HPDE6-E6E7 (cell line): Measurements from ENCODE around the gene TMEM94.
"Not testable (repeated sequence)": the region's sequence is repeated elsewhere in the genome, so short reads cannot be mapped to it uniquely, and the experiment has no call there.

Experiments used
- DNase-seq: peaks from one replicate; pipeline ENCODE4 v3.0.0; 2011; ENCODE audit warnings: missing footprints; ENCODE audit errors: extremely low spot score

Gene TMEM94

DNA sequence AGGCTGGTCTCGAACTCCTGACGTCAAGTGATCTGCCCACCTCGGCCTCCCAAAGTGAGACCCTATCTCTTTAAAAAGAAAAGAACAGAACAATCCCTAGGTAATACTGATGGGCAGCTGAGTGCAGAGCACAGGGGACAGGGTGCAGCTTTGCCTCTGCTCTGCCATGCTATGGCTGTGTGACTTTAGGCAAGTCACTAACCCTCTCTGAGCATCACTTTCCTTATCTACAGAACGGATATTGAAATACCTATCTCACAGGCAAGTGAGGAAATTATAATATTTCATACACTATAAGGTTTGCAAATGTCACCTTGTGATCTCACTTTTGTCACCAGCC lies 54.8 kb downstream of the TMEM94 start:
- no peak for DNase-seq

DNA sequence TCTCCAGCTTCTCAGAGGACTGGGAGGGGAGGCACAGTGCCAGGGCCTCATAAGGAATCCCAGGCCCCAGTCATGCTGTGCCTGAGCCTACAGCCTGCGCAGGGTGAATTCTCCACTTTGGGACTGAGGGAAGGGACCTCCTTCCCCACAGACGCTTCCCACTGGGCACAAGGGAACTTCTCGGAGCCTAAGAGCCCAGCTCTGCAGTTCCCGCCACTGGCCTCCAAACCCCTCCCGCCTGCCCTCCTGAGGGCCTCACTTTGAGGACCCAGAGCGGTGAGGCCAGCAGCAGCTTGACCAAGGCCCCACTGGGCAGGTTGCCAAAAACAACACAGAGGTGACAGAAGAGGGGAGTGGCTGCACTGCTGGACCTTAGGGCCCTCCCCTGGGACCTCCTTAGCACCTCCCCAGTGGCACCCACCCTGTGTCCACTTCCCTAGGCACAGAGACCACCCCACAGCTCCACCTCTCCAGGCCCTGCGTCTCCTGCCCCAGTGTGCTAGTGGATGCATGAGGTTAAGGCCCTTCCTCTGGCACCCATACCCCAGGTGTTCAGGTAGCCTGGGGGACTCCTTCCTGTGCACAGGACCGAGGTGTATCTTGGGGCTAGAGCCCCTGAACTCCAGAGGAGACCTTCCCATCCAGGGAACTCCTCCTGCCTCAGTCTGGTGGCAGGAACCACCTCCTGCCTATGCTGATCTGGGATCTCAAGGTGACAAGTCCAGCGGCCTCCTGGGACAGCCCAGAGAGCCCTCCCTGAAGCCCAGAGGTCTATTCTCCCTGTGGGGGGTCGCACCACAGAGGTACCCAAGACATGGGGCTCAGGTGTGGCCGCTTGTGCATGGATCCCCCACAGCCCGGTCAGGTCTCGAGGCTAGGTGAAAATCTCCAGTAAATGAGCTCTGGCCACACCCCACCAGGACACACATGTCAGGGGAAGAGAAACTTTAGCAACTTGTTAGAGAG lies 55.5 kb downstream of the TMEM94 start:
- no peak for DNase-seq

DNA sequence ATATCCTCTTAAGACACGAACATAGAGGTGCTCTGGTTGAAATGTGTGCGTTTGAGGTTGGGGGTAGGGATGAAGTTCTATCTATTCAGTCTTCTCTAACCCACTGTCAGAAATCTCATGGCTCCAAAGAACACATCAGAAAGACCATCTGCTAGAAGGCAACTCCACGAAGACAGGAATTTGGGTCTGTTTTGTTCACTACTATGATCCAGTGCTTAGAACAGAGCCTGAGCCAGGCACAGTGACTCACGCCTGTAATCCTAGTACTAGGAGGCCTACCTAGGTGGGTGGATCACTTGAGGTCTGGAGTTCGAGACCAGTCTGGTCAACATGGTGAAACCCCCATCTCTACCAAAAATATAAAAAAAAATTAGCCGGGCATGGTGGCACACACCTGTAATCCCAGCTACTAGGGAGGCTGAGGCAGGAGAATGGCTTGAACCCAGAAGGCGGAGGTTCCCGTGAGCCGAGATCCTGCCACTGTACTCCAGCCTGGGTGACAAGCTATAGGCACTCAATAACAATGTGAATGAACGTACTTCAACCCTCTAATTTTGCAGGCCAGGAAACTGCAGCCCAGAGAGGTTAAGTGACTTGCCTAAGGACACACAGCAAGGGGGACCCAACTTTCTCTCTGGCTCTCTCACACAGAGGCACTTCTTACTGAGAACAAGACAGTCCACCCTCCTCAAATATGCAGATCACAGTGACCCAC lies 56.6 kb downstream of the TMEM94 start:
- no peak for DNase-seq

DNA sequence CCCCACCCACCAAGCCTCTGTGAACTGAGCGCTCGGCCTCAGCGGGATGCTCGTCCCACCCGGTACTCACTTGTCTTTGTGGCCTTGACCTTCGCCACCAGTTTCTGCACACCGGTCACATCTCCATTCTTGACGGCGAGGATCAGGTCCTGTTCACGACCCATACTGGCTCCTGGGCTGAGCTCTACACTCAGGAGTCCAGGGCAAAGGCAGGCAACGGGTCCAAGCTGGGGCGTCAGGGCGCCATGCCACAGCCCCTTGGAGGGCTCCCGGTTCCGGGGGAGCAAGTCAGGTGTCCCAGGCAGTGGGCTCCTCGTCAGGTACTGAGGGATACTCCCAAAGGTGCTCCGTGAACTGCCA lies 57.2 kb downstream of the TMEM94 start:
- DNase-seq: no peak

DNA sequence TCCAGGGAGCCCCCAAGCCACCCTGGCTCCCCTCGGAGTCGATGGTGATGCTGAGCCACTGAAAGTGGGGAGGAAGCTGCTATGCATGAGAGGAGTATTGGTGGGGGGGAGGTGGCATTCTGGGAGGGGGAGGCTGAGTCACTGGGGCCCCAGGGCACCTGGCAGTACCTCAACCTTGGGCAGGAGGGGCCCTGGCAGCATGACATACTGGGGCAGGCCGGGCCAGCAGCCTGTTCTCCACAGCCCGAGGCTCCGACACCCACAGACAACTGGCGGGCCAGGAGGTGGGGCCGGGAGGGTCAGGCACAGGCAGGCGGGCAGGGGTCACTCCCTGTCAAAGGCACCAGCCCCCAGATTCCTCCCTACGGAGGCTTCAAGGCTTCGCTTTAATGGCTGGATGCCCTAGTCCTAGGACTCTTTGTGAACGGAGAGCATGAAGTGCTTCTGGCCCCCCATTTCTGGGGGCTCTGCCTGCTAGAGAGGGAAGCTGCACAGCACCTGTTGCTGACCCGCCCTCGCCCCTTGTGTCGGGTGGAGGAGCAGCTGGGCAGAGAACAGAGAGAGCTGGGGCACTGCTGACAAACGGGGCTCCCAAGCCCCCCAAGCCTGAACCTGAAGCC lies 58.0 kb downstream of the TMEM94 start:
- DNase-seq: peak; percentile 74

DNA sequence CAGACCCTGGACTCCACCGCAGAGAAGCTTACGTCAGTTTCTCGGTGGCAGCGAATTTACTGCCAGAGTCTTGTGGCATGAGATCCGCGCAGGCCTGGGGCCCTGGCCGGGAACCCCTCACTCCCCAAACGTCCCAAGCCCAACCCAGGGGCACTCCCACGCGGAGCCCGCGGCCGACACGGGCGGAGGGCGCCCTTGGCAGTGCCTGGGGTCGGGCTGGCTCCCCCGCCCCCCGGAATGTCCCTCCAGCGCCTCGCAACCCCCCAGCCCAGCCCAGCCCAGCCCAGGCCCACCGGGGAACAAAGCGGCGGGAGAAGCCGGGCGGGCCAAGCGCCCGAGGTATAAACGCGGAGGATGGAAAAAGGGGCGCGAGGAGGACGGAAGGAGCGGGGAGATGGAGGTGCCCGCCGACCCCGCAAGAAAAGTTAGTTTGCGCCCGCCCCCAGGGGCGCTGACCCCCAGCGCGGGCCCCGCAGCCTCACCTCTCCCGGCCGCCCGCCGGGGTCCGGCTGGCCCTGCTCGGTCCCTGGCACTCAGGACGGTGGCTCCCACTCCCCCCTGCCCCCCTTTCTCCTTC lies 58.6 kb downstream of the TMEM94 start:
- no peak for DNase-seq

DNA sequence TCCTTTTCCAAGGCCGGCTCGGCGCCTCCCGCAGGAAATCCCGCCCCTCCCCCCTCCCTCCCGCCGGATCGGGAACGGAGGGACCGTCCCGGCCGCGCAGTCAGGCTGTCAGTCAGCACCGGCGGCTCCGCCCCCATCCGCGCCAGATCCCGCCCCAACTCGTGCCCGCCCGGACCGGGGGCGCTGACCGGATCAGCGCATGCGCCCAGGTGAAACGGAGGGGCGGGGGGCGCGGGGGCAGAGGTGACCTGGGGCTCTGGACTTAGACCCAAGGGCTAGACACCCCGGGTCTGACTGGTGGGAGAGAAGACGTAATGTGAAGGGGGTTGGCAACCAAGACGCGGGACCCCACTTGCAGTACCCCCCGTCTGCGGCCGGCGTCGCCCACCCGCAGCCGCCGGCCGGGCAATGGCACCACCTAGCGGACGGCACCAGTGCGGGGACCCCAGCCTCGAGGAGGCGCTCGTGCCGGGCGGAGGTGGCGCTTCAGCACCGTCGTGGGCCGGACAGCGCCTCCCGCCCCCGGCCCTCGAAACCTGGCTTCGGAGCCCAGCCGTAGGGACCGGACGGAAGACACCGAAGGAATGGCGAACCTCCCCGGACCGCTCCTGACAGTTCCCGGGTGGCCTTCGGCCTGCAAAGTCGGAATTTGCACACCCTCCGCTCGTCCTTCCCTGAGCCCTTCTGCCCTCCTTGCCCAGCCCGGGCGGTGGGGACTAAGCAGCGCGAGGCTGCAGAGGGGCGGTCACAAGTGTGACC lies 59.2 kb downstream of the TMEM94 start, which contains the start of gene CASKIN2:
Gene CASKIN2 (minus strand): TSS at position 42 of the 759 bp plus-strand sequence. CDS start 1,733 bp downstream, outside the sequence.
- DNase-seq: peak; percentile 98

DNA sequence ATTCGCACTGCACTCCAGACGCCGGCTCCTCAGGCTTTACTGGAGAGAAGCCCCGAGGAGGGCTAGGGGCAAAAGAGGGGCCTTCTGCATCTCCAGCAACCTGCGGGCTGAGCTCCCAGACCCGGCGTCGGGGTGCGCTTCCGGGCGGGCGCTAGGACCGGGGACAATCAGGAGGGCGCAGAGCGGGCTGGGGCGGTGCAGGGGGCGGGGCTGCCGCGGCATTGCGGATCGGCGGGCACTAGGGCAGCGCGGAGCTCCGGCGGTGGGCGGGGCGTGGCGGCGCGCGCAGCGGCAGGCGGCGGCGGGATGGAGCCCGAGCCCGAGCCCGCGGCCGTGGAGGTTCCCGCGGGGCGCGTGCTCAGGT lies 59.8 kb downstream of the TMEM94 start, which contains the start of gene TSEN54:
Gene TSEN54 (plus strand): TSS at position 274 of the 364 bp plus-strand sequence. CDS start 33 bp downstream, at position 307.
- DNase-seq: peak; percentile 97

DNA sequence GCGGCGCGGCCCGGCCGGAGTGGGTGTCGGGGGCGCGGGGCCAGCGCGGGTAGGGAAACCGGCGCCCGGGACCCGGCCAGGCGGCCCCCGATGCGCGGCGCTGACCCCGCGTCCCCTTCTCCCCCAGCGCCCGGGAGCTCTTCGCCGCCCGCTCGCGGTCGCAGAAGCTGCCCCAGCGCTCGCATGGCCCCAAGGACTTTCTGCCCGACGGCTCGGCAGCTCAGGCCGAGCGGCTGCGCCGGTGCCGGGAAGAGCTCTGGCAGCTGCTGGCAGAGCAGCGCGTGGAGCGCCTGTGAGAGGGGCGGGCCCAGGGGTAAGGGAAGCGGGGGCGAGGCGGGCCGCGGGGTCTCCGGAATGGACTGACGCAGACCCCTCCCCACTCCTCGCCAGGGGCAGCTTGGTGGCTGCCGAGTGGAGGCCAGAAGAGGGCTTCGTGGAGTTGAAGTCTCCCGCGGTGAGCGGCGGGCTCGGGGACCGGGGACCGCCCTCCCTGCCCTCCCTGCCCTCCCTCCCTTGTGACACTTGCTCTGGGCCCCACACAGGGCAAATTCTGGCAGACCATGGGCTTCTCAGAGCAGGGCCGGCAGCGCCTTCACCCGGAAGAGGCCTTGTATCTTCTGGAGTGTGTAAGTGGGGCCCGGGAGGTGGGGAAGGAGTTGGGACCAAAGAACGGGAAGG lies 60.3 kb downstream of the TMEM94 start:
- DNase-seq: no peak

DNA sequence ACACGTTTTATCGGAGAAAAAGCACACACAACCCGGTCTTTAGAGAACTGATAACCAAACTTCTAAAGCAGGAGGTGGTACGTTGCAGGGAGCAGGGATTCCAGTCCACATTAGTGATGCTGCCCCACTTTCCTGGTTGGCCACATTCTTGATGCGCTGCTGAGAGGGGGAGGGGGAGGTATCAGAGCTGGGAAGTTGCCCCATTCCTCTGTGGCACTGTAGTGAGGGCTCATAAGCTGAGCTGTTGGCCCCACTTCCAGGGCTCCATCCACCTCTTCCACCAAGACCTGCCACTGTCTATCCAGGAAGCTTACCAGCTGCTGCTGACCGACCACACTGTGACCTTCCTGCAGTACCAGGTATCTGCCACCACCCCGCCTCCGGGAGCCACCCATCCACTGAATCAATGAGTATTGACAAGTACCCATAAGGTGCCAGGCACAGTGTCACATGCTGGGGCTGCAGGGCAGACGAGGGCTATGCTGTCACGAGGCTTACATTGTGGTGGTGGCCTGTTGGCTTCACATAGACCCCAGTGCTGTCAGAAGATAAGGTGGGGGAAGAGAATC lies 60.9 kb downstream of the TMEM94 start:
- DNase-seq: no peak

DNA sequence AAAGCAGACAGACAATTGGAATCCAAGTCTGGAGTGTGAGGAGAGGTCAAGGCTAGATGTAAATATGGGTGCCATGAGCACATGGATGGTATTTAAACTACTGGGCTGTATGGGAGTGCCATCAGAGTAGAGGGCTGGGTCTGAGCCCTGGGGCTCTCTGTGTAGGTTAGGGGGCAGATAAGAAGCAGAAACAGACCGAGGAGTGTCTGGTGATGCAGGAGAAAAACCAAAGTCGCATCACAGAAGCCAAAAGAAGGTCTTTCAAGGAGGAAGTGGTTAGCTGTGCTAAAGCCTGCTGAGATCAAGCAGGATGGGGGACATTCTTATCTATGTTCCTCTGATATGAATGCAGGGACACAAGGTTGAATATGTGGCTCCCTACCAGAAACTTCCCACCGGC lies 61.8 kb downstream of the TMEM94 start:
- DNase-seq: no peak

DNA sequence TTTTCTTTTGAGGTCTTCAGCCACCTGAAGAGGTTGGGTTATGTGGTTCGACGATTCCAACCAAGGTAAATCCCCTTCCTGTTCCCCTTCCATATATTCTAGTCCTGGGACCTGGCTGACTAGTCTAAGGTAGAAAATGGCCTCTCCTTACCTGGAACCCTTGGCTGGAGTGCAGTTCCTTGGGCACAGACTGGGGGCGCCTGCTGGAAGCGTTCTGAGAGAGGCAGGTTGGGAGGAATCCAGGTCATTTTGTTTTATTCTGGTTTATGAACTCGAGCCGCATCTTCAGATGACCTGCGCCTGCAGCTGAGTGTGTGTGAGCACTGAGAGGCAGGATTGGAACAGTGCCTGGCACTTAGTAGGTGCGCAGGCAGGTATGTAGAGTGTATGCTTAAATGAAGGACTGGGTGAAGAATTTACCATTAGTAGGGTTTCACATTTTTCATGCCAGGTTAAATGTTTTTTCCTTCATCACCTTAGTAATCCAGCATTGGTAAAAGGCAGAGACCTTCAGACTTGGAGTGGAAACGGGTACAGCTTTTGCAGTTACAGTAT lies 62.6 kb downstream of the TMEM94 start:
- no peak for DNase-seq

DNA sequence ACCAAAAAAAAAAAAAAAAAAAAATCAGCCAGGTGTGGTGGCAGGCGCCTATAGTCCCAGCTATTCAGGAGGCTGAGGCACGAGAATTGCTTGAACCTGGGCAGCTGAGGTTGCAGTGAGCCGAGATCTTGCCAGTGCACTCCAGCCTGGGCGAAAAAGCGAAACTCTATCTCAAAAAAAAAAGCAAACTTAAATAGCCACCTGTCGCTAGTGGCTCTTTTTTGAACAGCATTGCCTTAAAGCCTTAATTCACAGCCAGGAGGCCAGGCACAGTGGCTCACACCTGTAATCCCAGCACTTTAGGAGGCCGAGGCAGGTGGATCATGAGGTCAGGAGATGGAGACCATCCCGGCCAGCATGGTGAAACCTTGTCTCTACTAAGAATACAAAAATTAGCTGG lies 64.0 kb downstream of the TMEM94 start:
- not testable (repeated sequence) for DNase-seq

DNA sequence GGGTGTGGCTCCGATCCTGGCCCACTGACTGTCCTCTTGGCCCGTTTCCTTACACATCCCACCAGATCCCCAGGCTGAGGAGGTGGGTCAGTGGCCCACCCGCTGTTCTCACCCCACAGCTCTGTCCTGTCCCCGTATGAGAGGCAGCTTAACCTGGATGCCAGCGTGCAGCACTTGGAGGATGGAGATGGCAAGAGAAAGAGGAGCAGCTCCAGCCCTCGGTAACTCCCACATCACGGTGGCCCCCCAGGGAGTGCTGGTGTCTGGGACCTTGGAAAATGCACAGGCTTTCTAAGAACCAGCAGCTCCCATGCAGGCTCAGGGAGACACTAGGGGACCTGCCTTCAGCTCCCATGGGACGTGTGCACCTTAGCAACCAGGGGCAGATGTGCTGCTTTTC lies 64.9 kb downstream of the TMEM94 start:
- DNase-seq: no peak

DNA sequence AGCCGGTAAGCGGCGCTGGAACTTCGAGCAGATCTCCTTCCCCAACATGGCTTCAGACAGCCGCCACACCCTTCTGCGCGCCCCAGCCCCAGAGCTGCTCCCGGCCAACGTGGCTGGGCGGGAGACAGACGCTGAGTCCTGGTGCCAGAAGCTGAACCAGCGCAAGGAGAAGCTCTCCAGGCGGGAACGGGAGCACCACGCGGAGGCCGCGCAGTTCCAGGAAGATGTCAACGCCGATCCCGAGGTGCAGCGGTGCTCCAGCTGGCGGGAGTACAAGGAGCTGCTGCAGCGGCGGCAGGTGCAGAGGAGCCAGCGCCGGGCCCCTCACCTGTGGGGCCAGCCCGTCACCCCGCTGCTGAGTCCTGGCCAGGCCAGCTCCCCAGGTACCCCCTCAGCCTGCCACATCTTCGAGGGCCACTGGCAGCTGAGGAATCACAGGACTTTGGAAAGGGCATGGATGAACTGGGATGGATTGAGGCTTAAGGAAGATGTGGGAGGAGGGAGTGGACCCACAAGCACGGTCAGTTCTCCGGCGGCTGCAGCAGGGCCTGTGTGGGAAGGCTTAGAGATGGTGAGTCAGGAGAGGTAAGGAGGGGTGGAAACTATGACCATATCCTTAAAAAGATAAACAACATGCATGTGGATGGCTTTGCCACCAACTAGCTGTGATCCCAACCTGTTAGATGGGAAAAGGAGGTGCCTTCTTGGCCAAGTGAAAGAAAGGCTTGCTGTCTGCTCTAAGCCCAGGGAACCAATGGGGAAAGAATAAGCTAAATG lies 65.7 kb downstream of the TMEM94 start:
- DNase-seq: no peak

DNA sequence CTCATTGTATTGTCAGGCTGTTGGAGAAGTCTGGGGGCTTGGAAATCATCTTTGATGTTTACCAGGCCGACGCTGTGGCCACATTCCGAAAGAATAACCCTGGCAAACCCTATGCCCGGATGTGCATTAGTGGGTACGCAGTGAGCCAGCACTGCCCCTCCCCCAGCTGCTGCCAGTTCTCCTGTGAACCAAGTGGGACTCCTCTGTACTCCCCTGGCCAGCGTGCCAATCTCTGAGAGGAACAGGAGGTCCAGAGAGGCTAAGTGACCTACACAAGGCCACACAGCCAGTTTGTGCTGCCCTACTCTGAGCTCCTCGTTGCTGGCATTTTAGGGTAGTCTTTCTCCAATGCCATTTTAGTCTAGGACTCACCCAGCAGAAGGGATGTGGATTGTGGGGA lies 67.2 kb downstream of the TMEM94 start:
- no peak for DNase-seq

DNA sequence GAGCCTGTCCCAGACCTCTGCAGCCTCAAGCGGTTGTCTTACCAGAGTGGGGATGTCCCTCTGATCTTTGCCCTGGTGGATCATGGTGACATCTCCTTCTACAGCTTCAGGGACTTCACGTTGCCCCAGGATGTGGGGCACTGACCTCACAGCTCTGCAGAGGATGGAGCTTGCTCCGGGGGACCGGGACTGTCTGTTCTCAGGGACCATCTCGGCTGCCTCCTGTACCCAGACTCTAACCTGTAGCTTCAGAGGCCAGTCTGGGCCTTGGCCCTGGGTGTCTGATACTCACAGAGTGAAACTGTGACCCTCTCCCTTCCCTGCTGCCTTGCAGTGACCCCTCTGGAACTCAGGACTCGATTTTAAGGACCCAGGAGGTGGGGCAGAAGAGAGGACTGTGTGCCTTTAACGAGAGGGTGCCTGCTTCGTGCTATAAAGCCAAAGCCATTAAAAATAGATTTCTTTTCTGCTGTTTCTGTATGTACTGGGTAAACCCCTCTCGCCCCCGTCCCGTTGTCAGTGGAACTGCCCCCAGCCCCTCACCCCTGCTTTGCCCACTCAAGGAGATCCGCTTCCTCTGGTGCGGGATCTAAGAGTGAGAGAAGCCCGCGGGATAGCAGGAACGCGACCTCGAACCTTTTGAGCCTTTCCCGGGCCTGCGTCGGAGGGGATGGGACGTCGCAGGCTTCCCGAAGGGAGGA lies 68.0 kb downstream of the TMEM94 start:
- DNase-seq: no peak

DNA sequence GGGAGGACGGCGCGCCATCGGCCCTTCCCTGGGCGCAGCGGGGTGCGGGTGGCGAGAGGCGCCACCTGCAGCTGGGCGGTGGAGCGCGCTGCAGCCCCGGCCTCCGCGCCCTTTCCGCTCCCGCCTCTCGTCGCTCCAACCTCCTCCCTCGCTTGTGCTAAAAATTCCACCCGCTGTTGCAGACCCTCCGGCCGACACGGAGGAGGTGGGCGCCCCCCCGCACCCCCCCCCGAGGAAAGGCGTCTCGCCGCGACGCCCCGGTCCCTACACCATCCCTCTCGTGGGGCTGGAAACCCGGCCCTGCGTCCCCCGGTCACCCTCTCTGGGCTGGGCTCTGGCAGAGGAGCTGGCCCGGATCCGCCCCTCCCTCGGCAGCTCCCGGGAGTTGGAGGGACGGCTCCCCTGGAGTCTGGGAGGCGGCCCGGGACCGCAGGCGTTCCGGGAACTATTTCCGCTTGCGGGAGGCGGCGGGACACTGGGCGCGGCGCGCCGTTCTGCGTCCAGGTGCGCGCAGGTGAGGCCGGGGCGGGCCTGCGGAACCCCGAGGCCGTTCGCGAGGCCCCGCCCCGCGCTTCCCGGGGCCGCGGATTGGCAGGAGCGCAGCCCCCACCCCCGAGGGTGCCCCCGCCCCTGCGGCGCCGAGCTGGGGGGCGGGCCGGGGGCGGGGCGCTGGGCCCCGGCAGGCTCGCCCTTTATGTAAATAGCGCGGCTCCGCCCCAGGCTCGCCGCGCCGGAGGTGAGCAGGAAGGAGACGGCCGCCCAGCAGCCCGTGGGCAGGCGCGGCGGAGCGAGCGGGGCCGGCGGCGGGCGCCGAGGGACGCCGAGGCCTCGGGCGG lies 68.8 kb downstream of the TMEM94 start, which contains the start of gene LLGL2:
Gene LLGL2 (plus strand): TSS at position 728 of the 836 bp plus-strand sequence. CDS start 17,730 bp downstream, outside the sequence.
- DNase-seq: peak; percentile 86
